Ureter (tissue), 1 donor: ENCODE measurements around the gene DDX39A. TPM values are rescaled to one million over a fixed set of nuclear protein-coding genes. Genes with fewer than 3 reads are reported as not detected.
A peak's percentile ranks its signal among the peaks of the same experiment; 100 is the strongest.
"Not testable (repeated sequence)": the region's sequence is repeated elsewhere in the genome, so short reads cannot be mapped to it uniquely, and the experiment has no call there.

Experiments
- DNase-seq: peaks from one replicate; pipeline ENCODE4 v3.0.0-alpha.2; 2020; ENCODE audit warnings: low spot score
- total RNA-seq: library from RNA; stranded (reverse); gene quantifications from one replicate; pipeline ENCODE4 v1.2.4, GENCODE V29; 2023
- donor health status: DM: yes; HTN: yes; CAD: no.

Gene DDX39A
- total RNA-seq, 1 donor from 2014 or later, result 55.2 TPM

DNA sequence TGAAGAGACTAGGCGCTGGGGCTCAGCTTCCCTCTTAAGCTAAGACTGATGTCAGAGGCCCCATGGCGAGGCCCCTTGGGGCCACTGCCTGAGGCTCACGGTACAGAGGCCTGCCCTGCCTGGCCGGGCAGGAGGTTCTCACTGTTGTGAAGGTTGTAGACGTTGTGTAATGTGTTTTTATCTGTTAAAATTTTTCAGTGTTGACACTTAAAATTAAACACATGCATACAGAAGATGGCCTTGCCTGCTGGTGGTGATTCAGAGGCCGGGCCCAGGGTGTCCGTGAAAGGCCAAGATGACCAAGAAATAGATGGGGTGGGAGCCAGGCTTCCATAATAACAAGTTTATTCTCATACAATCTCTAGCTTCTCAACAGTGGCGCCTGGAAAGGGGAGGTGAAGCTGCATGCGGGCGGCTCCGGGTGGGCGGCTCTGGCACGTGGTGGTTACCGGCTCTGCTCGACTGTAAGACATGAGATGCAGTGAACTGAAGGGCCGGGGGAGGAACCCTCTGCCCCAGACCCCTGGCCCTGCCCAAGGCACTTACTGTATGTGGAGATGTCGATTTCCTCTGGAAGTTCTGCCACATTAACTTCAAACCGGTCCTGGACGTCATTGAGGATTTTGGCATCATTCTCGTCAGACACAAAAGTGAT is 10.5 kb downstream of the DDX39A start:
- DNase-seq, result no peak

DNA sequence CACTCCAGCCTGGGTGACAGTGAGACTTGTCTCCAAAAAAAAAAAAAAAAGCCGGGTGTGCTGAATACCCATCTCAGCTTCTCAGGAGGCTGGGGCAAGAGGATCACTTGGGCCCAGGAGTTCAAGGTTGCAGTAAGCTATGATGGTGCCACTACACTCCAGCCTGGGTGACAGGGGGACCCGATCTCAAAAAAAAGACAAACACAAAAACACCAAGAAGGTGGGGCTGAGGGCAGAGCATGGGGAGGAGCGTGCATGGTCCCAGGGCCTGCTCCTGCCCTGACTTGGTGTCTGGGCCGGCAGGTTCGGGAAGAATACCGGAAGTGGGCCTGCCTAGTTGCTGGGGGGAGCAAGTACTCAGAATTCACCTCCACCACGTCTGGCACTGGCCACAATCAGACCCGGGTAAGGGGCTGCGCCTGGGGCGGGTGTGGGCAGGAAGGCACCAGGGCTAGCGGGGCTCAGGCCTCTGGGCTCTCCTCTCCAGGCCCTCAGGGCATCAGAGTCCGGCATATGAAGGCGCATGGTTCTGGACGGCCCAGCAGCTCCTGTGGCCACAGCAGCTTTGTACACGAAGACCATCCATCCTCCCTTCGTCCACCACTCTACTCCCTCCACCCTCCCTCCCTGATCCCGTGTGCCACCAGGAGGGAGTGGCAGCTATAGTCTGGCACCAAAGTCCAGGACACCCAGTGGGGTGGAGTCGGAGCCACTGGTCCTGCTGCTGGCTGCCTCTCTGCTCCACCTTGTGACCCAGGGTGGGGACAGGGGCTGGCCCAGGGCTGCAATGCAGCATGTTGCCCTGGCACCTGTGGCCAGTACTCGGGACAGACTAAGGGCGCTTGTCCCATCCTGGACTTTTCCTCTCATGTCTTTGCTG is 11.3 kb downstream of the DDX39A start:
- no peak for DNase-seq

DNA sequence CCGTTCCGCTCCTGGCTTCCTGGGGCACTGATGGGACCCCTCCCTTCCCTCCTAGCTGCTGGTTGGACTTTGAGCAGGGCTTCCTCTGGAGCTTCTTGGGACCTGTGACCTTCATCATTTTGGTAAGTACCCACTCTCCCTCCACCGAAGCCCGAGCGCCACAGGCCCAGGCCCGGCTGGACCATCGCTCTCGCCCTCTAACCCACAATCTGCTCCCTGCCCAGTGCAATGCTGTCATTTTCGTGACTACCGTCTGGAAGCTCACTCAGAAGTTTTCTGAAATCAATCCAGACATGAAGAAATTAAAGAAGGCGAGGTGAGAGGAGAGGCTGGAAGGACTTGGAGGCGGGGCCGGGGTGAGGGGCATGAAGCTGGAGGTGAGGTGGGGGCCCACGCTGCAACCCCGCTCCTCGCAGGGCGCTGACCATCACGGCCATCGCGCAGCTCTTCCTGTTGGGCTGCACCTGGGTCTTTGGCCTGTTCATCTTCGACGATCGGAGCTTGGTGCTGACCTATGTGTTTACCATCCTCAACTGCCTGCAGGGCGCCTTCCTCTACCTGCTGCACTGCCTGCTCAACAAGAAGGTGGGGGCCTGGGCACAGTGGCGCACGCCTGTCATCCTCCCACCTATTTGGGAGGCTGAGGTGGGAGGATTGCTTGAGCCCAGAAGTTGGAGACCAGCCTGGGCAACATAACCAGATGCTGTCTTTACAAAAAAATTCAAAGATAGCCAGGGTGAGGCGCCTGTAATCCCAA is 12.3 kb downstream of the DDX39A start:
- no peak for DNase-seq

- peak; percentile 87 for DNase-seq
These were observed 13.1 kb downstream of the DDX39A start for GRCh38 chr19:14405758-14406644.

- DNase-seq, result no peak
These were observed 13.8 kb downstream of the DDX39A start for GRCh38 chr19:14405380-14405757.

GRCh38 chr19:14404312-14404711 is 14.8 kb downstream of the DDX39A start:
- no peak for DNase-seq

GRCh38 chr19:14403145-14403930 is 15.8 kb downstream of the DDX39A start:
- DNase-seq, result not testable (repeated sequence)

- no peak for DNase-seq
These were observed 16.6 kb downstream of the DDX39A start for GRCh38 chr19:14402332-14403144.

GRCh38 chr19:14401468-14402195 is 17.5 kb downstream of the DDX39A start:
- no peak for DNase-seq

- no peak for DNase-seq
These were observed 18.1 kb downstream of the DDX39A start for GRCh38 chr19:14400951-14401431.

GRCh38 chr19:14397168-14397567 is 22.0 kb downstream of the DDX39A start:
- DNase-seq, result not testable (repeated sequence)

- DNase-seq, result not testable (repeated sequence)
These were observed 22.4 kb downstream of the DDX39A start for GRCh38 chr19:14396730-14397129.

DNA sequence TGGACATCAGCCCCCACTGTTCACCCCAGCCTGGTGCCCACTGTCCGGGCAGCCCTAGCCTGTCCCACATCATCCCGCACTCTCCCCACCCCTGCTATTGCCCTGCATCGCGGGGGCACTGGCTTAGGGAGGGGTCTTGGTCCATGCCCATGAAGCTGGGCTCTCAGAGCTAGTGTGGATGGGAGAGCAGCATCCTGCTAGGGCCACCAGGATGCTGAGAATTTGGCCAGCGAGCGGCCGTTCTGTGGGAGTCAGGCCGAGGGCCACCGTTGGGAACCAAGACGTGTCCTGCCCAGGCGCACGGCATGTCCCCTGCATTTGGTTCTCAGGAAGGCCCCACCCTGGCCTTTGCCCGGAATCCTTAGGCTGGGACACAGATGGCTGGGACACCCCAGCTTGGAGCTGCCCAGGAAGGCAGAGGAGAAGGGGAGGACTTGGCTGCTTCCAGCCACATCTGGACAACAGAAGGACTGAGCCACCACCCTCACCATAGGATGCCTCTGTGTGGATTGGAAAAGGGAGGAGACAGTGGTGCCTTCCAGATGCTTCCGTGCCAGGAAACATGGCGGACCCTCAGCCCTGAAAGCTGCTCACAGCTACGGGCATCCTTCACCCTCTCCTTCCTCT is 23.3 kb downstream of the DDX39A start:
- no peak for DNase-seq

GRCh38 chr19:14395262-14395661 is 23.9 kb downstream of the DDX39A start:
- no peak for DNase-seq

- DNase-seq, result no peak
These were observed 25.0 kb downstream of the DDX39A start for GRCh38 chr19:14394167-14394566.

DNA sequence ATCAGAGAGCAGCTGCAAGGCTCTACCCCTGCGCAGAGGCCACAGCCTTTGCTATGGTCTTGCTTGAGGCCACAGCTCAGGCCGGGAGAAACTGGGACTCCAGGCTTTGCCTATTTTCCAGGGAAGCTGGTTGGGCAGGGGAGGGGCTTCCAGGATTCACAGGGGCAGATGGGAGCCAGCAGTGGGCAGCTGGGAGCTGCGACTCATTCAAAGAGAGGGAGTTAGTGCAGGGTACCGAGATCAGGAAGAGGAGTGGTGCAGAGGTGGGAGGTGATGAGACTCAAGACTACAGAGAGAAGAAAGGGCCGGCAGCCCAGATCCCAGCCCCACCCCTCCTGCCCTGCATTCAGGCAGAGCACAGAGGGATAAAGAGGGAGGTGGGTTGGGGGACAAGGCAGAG is 25.8 kb downstream of the DDX39A start:
- DNase-seq, result no peak

DNA sequence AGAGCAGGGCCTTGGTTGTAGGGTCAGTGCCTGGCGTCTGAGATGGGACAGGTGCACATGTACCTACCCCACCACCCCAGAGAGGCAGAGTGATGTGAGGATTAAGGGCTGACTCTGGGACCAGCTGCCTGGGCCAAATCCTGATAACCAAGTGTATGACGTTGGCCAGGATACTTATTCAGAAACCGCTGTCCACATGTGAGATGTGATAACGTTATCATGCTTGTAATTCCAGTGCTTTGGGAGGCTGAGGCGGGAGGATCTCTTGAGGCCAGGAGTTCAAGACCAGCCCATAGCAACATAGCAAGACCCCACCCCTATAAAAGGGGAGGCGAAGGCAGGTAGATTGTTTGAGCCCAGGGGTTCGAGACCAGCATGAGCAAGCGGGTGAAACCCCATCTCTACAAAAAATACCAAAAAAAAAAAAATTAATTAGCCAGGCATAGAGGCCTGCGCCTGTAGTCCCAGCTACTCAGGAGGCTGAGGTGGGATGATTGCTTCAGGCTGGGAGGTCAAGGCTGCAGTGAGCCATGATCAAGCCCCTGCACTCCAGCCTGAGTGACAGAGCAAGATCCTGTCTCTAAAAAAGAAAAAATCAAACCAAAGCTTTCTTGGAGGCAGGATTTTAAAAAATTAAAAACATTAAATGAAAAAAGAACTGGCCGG is 27.9 kb downstream of the DDX39A start:
- DNase-seq, result no peak

- DNase-seq, result no peak
These were observed 28.6 kb downstream of the DDX39A start for GRCh38 chr19:14390548-14390947.
